ENCODE results near the gene OR8B12. TPM values are rescaled to one million over a fixed set of nuclear protein-coding genes. Genes with fewer than 3 reads are reported as not detected.

The OR8B12 gene
- polyA plus RNA-seq, 3 donors = not detected

GRCh38 chr11:124578761-124579160 is 35.3 kb upstream of the OR8B12 start:
- H3K36me3 Mint-ChIP-seq = no peaks in the 10 kb centered on the region
- Histone ChIP-seq H2AFZ (ENCODE audit: insufficient read depth, low read depth, low read length, poor library complexity, severe bottlenecking) (no peak overlapping the region), H3K9ac (ENCODE audit: insufficient read depth, low read length, poor library complexity, severe bottlenecking) (no peak overlapping the region), H3K4me2 (replicated peaks; ENCODE audit: extremely low read depth, low read length, poor library complexity, severe bottlenecking) (no peak overlapping the region), H3K79me2 (ENCODE audit: insufficient read depth, low read length) (no peaks in the 10 kb centered on the region), H3K4me3 (replicated peaks in 1 of 3; ENCODE audit: low read depth in 2 of 3, low read length in 3 of 3) (no peak overlapping the region), H3K4me1 (ENCODE audit: control insufficient read depth in 1 of 2, insufficient read depth in 2 of 2, low read length in 2 of 2) (no peaks in the 10 kb centered on the region), H4K20me1 (ENCODE audit: insufficient read depth, low read length) (no peaks in the 10 kb centered on the region), H3K27ac (ENCODE audit: low read depth in 1 of 2, low read length in 2 of 2) (no peak overlapping the region), H3K27me3 (ENCODE audit: control insufficient read depth in 2 of 2, insufficient read depth in 2 of 2, low read length in 2 of 2) (no peaks in the 10 kb centered on the region), H3K36me3 (replicated peaks in 1 of 2; ENCODE audit: control insufficient read depth in 1 of 2, insufficient read depth in 2 of 2, low read length in 2 of 2) (no peaks in the 10 kb centered on the region), H3K9me3 (replicated peaks in 1 of 2; ENCODE audit: control insufficient read depth in 1 of 2, insufficient read depth in 1 of 2, low read length in 2 of 2) (no peaks in the 10 kb centered on the region)
- WGBS (ENCODE audit: insufficient coverage) = no CpG with 5 or more reads among the region's 4 CpGs
- no peak overlapping the region for H3K4me3 Mint-ChIP-seq
- H3K9me3 Mint-ChIP-seq = peaks cover 0 to 3% (median 0%) of the 10 kb centered on the region in 7 donors
- intact Hi-C loops (cut with micrococcal nuclease) = no loop called here
- no peaks in the 10 kb centered on the region for H3K4me1 Mint-ChIP-seq
- DNase-seq = no peak
- TF ChIP-seq, protein P1, sequence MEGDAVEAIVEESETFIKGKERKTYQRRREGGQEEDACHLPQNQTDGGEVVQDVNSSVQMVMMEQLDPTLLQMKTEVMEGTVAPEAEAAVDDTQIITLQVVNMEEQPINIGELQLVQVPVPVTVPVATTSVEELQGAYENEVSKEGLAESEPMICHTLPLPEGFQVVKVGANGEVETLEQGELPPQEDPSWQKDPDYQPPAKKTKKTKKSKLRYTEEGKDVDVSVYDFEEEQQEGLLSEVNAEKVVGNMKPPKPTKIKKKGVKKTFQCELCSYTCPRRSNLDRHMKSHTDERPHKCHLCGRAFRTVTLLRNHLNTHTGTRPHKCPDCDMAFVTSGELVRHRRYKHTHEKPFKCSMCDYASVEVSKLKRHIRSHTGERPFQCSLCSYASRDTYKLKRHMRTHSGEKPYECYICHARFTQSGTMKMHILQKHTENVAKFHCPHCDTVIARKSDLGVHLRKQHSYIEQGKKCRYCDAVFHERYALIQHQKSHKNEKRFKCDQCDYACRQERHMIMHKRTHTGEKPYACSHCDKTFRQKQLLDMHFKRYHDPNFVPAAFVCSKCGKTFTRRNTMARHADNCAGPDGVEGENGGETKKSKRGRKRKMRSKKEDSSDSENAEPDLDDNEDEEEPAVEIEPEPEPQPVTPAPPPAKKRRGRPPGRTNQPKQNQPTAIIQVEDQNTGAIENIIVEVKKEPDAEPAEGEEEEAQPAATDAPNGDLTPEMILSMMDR (IDR thresholded peaks at IDR 0.05) = no peak
- no peak overlapping the region for H3K27ac Mint-ChIP-seq
- H3K27me3 Mint-ChIP-seq (ENCODE audit: low read depth in 3 of 3) = peaks cover 2 to 4% (median 4%) of the 10 kb centered on the region in 3 donors

DNA sequence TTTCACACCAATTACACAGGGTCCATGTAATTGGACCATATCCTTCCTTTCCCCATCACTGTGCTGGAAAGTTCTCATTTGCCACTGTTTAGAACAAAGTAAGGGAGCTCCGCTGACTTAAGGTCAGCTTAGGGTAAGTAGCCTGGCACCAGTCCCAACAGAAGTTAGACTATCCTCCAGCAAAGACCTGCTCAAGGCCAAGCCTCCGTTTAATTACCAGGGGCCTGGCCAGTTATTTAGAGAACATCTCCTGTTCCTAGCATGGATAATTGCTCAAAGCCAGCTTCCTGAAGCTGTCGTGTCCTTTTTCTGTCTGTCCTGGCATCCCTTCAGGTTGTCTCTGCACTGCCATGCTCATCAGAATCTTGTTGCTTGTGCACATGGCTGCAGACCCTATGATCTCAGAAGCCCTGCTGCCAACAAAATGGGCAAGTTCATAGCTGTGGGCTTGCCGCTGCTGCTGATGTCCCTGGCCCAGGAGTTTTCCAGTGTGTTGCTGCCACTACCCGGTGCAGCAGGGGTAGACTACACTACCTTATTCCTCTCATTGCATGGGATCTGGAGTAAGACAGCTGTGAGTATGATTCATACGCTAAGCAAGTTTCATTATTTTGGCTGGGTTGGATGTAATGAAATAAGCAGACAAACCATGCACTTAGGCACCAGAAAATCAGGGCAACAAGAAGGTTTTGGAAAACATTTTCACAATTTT is 34.4 kb upstream of the OR8B12 start:
- no peaks in the 10 kb centered on the region for H3K79me2 ChIP-seq (ENCODE audit: insufficient read depth, low read length)
- H2AFZ ChIP-seq (ENCODE audit: insufficient read depth, low read depth, low read length, poor library complexity, severe bottlenecking) = no peak overlapping the region
- H3K4me1 ChIP-seq (ENCODE audit: control insufficient read depth in 1 of 2, insufficient read depth in 2 of 2, low read length in 2 of 2) = no peaks in the 10 kb centered on the region
- no peak overlapping the region for H3K9ac ChIP-seq (ENCODE audit: insufficient read depth, low read length, poor library complexity, severe bottlenecking)
- no peaks in the 10 kb centered on the region for H3K36me3 ChIP-seq (replicated peaks in 1 of 2; ENCODE audit: control insufficient read depth in 1 of 2, insufficient read depth in 2 of 2, low read length in 2 of 2)
- intact Hi-C loops (cut with micrococcal nuclease) = no loop called here
- no peaks in the 10 kb centered on the region for H4K20me1 ChIP-seq (ENCODE audit: insufficient read depth, low read length)
- WGBS (ENCODE audit: insufficient coverage) = 85% methylated on average over 2 of the region's 6 CpGs
- no peaks in the 10 kb centered on the region for H3K36me3 Mint-ChIP-seq
- H3K27me3 Mint-ChIP-seq (ENCODE audit: low read depth in 3 of 3) = peaks cover 2 to 4% (median 4%) of the 10 kb centered on the region in 3 donors
- no peaks in the 10 kb centered on the region for H3K4me1 Mint-ChIP-seq
- no peaks in the 10 kb centered on the region for H3K9me3 ChIP-seq (replicated peaks in 1 of 2; ENCODE audit: control insufficient read depth in 1 of 2, insufficient read depth in 1 of 2, low read length in 2 of 2)
- no peak overlapping the region for H3K4me3 Mint-ChIP-seq
- H3K9me3 Mint-ChIP-seq = peaks cover 0 to 3% (median 0%) of the 10 kb centered on the region in 7 donors
- DNase-seq = no peak
- TF ChIP-seq, protein P1 (IDR thresholded peaks at IDR 0.05) = no peak
- H3K4me2 ChIP-seq (replicated peaks; ENCODE audit: extremely low read depth, low read length, poor library complexity, severe bottlenecking) = no peak overlapping the region
- H3K27ac ChIP-seq (ENCODE audit: low read depth in 1 of 2, low read length in 2 of 2) = no peak overlapping the region
- H3K4me3 ChIP-seq (replicated peaks in 1 of 3; ENCODE audit: low read depth in 2 of 3, low read length in 3 of 3) = no peak overlapping the region
- peak overlapping the region in 1 of 7 donors; percentile 52 for H3K27ac Mint-ChIP-seq
- H3K27me3 ChIP-seq (ENCODE audit: control insufficient read depth in 2 of 2, insufficient read depth in 2 of 2, low read length in 2 of 2) = no peaks in the 10 kb centered on the region

Measured in CD14-positive monocyte (primary cell).